GM19238 (cell line): ENCODE results near the gene PSMD4.
"Not testable (repeated sequence)": the region's sequence is repeated elsewhere in the genome, so short reads cannot be mapped to it uniquely, and the experiment has no call there.

Experiments
- DNase-seq: peaks from one replicate; pipeline ENCODE4 v3.0.0; 2011; ENCODE audit warnings: low spot score; ENCODE audit not compliant: insufficient read length

The PSMD4 gene

DNA sequence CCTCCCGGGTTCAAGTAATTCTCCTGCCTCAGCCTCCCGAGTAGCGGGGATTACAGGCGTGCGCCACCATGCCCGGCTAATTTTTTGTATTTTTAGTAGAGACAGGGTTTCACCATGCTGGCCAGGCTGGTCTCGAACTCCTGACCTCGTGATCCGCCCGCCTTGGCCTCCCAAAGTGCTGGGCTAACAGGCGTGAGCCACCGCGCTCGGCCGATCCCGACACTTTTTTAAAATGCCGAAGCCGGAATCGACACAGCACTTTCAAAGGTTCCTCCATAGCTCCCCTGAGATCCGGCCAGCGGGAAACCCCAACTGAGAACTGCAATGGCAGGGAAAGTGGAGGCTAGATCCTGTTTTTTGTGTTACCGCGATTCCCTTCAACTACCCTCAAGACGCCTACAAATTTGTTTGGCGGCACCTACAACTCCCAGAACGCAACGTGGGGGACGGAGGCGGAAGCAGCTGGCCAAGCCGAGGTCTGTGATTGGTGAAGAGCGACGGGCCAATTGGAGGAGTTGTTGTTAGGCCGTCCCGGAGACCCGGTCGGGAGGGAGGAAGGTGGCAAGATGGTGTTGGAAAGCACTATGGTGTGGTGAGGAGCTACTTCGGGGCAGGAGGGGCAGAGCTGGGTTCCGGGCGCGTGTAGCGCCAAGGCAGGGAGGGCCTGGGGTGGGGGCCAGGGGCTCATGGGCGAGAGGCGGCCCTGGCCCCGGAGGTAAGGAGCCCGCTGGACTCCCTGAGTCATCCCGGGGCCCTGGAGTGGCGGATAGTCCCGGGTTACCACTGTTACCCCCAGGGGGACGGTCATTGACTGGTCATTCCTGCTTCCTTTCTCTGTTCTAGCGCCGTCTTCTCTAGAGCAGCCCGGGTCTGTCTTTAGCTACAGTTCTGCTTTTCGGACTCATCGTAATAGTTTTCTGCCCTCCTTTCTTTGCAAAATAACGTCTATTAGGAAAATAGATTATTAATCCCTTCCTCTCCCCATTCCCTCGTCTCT, at the start of gene PSMD4:
PSMD4 (plus strand) TSS at position 518 of the 997 bp plus-strand sequence; CDS start at position 567, 49 bp downstream.
- peak; percentile 98 for DNase-seq

DNA sequence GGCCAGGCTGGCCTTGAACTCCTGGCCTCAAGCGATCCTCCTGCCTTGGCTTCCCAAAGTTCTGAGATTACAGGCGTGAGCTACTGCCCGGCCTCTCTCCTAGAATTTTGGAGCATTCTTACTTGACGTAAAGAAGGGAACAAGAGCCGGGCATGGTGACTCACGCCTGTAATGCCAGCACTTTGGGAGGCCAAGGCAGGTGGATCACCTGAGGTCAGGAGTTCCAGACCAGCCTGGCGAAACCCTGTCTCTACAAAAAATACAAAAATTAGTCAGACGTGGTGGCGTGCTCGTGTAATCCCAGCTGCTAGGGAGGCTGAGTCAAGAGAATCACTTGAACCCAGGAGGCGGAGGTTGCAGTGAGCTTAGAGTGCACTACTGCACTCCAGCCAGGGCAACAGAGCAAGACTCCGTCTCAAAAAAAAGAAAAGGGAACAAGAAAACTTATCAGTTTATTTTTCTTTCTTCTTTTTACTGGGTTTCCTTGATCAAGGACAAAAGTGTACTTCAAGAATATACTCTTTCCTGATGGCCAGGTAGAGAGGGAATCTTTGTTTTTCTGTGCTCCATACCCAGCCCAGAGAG, 49.1 kb upstream of the PSMD4 start:
- DNase-seq, result not testable (repeated sequence)

DNA sequence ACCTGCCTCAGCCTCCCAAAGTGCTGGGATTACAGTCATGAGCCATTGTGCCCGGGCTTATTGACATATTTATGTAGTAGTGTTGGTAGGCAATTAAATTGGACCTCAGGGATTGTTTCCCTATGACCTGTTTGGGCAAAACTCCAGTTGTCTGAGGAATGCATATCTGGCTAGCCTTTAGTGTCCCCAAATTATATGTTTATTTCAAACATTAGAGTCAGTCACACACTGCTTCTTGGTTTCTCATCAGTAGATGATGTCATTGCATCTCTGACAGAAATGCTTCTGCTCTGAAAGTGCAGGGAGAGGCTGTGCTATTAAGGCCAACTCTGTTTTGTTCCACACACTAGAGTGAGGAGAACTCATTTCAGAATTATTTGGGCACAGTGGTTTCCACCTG, 43.7 kb upstream of the PSMD4 start:
- DNase-seq, result no peak

DNA sequence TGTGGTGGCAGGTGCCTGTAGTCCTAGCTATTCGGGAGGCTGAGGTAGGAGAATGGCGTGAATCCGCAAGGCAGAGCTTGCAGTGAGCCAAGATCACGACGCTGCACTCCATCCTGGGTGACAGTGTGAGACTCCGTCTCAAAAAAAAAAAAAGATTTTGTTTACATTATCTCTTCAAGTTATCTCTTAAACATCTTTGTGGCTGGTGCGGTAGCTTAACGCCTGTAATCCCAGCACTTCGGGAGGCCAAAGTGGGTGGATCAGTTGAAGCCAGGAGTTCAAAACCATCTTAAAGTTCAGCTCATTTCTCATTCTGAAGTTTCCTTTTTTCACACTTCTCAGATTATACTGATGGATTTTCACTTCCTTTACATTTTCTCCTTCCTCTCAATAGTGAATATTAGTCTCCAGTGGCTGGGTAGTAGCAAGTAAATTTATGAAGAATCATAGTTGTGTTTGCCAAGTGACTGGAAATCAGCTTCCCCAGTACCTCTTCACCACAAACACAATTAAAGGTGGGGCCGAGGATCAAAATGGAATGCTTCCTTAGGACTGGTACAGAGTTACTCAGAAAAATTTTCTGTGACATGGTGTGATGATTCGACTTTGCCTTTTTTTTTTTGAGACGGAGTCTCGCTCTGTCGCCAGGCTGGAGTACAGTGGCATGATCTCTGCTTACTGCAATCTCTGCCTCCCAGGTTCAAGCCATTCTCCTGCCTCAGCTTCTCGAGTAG, 42.4 kb upstream of the PSMD4 start:
- DNase-seq, result no peak

DNA sequence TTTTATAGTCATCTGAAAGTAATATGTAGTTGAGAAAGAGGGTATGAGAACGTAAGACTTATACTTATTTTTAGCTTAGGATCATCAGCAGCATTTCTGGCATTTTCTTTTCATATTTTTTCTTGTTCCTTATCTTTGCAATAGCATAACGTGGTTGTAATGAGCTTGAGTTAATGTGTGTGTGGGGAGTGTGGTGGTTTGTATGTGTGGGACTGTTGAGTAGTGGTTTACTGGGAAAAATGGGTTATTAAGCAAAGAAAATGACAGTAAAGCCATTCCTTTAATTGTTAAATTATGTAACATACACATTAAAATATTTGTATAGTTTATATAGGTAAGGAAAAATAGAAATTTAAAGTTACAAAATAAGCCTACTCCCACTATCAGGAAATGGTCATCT, 41.0 kb upstream of the PSMD4 start:
- DNase-seq, result no peak

DNA sequence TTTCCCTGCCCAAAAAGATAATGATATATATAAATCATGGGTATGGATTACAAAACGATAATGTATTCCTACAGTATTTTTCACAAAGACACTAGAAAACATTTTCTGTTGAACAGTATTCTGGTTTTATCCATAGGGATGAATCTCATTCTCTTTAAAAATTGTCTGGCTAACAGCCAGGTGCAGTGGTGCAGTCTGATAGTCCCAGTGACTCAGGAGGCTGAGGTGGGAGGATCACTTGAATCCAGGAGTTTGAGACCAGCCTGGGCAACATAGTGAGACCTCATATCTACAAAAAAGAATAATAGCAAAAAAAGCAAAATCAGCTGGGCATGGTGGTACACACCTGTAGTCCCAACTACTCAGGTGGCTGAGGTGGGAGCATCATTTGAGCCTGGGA, 32.9 kb upstream of the PSMD4 start:
- DNase-seq, result no peak

DNA sequence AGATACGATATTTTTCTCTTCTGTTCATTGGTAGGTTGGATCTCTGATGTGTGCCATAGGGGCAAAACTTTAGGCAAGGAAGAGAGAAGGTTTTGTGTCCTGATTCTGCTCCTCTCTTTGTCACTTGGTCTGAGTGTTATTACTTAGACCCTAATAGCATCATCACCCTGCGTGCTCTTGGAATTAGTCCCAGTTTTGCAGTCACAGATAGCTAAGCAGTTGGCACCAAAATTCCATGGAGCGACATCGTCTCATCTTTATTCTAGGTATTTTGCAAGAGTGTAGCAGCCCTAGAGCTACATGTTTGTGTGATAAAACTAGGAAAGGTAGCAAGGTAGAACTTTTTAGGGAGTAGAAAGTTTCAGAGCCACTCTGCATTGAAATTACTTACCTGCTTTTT, 32.4 kb upstream of the PSMD4 start:
- no peak for DNase-seq

DNA sequence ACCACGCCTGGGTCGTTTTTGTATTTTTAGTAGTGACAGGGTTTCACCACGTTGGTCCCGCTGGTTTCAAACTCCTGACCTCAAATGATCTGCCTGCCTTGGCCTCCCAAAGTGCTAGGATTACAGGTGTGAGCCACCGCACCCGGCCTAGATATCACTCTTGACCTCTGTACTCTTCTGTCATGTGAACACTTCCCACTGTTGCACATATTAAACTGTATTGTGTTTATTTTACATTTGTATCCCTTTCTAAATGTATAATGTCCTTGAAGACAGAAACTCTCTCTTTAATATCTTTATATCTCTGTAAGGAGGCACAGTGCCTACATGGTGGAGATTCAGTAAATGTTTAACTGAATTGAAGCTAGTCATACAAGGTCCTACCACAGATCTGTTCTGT, 19.3 kb upstream of the PSMD4 start:
- no peak for DNase-seq

DNA sequence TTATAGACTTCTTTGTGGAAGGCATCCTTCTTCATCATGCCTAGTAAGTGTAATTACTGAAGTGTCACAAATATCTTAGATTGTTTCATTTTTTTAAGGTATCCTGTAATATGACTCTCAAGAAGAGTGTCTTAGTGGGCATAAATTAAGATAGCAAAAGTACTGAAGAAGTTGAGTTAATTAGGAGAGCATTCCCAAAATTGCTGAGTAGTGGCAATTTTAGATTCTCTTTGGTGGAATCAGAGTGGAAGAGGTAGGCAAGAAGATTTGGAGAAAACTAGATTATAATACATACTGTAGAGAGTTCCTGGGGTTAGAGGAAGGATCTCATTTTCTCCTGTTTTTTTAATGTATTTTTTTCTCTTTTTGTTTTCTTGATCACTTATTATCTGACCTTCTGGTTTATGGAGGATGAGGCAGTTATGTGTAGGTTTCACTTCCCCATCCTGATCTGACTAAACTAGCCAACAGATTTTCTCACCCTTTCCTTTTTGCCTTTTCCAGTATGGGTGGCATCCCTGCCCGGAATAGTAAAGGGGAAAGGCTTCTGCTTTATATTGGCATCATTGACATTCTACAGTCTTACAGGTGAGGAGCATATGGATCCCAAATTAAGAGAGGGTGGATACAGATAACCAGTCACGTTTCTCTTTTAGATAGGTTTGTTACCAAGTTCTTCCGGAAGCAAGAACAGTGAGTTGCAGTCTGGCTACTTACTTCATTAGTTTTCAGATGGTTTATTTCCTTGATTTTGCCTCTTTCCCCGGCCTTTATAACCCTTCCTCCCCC, 16.7 kb upstream of the PSMD4 start:
- DNase-seq, result peak; percentile 29

DNA sequence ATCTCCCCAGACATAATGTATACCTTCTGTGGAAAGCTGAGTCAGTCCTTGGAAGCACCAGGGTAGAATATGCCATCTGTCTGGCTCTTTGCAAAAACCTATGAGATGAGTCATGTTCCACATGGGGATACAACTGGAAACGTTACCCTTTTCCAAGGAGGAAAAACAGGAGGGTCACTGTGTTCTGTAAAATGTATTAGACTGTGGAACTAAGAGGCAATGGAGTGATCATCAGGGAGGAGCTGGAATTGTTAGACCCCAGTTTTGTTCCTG, 16.1 kb upstream of the PSMD4 start:
- DNase-seq, result no peak

DNA sequence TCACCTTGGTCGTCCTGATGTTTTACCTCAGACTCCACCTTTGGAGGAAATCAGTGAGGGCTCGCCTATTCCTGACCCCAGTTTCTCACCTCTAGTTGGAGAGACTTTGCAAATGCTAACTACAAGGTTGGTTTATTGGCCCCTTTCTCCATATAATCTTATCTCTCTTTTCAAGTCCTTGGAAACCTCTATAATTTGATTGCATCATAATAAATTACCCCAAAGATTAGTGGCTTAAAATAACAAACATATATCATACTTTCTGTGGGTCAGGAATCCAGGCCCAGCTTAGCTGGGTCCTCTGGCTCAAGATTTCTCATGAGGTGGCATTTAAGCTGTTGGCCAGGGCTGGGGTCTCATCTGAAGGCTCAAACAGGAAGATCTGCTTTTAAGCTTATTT, 12.1 kb upstream of the PSMD4 start:
- DNase-seq, result no peak

DNA sequence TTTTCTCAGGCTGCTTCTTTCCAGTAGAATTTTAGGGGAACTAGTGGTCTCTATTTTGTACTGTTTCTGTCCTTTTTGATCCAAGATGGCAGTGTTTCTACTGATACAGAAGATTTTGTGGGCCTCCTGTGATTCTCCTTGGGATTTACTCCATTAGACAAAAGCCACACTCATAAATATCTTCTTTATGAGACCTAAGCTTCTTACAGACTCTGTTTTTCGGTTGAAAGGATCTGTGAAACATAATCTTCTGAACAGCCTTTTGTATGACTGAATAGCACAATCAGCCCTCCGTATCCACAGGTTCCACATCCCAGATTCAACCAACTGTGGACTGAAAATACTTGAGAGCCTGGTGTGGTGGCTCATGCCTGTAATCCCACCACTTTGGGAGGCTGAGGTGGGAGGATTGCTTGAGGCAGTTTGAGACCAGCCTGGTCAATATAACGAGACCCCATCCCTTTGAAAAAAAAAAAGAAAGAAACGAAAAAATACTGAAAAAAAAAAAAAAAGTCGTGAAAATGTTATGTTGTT, 10.8 kb upstream of the PSMD4 start:
- DNase-seq, result no peak

DNA sequence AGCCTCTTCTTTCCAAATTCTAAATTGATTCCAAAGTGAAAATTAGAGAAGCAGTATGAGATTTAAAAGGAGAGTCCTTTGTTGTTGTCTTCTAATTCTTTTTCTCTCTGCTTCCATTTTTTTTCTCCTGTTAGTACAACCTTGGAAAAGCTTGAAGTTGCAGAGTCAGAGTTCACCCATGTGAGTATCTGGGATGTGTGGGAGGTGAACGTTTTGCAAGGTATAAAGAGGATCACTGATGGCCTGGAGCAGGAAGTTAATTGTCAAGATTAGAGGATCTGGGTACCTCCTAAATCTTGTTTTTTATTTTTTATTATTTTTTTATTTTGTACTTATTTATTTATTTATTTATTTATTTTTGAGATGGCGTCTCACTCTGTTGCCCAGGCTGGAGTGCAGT, 7.7 kb upstream of the PSMD4 start:
- DNase-seq, result no peak

DNA sequence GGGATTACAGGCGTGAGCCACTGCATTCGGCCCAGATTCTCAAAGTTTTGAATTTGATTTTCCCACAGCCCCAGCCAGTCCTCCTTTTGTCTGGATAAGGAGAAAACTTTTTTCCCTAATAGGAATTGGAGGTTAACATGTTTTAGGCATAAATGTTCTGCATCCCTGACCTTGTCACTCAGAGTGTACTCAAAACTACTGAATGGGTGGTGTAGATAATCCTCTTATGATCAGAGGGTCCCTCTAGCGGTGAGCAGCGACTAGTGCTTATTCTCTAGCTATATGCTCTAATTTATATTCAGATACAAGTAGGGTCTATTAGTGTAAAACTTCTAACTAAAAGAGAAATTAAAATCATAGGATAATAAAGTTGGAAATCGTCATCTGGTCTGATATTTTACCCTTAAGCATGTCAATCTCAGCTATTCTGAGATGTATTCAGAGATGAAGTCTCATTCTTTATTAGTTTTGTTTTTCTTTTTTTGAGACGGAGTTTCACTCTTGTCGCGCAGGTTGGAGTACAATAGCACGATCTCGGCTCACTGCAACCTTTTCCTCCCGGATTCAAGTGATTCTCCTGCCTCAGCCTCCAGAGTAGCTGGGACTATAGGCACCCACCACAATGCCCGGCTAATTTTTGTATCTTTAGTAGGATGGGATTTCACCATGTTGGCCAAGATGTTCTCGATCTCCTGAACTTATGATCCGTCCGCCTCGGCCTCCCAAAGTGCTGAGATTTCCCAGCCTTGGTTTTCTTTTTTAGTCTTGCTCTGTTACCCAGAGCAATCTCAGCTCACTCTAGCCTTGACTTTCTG, 2.7 kb upstream of the PSMD4 start:
- DNase-seq, result peak; percentile 52

DNA sequence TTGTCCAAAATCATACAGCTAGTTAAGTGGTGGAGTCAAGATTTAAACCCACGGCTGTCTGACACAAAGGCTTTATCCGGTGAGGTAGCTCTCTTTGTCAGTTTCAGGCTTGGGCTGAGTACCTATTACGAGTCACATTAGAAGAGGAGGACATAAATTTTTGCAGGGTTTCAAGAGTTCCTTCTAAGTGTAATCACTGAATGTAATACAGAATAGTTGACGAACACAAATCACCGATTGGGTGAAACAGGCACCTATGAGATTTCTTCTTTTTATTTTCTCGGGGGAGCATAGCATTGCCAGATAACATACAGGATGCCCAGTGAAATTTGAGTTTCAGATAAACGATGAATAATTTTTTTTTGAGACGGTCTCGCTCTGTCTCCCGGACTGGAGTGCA, 847 bp downstream of the PSMD4 start:
- DNase-seq, result no peak

DNA sequence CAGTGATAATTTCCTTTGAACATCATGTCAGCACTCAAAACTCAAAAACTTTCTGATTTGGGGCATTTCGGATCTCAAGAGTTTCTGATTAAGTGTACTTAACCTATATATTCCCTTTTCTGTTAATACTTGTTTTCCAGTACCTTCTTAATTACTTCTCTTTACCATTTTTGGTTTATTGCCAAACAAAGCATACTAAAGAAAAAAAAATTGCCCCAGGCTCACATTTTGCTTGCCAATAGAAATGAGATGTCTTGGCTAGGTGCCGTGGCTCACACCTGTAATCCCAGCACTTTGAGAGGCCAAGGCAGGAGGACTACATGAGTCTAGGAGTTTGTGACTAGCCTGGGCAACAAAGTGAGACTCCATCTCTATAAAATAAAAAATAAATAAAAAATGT, 4.8 kb downstream of the PSMD4 start:
- DNase-seq, result no peak

DNA sequence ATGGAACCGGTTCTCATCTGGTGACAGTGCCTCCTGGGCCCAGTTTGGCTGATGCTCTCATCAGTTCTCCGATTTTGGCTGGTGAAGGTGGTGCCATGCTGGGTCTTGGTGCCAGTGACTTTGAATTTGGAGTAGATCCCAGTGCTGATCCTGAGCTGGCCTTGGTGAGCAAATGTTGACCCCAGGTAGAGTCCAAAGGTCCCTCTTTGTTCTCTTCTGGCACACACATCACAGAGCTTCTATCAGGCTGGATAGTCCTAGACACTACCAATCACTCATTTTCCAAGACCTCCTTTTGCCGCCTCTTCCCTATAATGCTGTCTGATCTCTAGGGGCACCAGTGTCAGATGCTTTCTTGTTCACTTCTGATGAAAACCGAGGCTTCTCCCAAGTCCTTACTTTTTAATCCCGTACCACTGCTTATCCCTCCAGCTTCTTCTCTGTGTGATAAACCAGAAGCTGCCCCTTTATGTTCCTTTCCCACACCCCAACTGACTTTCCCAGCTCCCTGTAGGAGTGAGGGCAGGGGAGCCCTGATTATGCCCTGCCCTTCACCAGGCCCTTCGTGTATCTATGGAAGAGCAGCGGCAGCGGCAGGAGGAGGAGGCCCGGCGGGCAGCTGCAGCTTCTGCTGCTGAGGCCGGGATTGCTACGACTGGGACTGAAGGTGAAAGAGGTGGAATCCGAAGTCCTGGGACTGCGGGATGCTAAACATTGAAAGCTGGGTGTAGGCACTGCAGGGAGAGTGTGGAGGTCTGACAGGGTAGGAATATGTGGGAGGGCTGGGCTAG, 11.1 kb downstream of the PSMD4 start:
- no peak for DNase-seq

DNA sequence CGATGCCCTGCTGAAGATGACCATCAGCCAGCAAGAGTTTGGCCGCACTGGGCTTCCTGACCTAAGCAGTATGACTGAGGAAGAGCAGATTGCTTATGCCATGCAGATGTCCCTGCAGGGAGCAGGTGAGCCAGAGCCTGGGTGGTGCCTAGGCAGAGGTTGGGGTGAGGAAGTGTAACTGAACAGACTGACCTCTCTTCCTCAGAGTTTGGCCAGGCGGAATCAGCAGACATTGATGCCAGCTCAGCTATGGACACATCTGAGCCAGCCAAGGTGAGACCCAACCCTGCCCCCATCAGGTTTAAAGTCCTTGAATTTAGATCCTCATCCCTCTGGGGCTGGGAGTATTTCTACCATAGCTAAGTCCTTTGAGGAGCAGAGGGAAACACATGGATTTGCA, 11.8 kb downstream of the PSMD4 start:
- no peak for DNase-seq

DNA sequence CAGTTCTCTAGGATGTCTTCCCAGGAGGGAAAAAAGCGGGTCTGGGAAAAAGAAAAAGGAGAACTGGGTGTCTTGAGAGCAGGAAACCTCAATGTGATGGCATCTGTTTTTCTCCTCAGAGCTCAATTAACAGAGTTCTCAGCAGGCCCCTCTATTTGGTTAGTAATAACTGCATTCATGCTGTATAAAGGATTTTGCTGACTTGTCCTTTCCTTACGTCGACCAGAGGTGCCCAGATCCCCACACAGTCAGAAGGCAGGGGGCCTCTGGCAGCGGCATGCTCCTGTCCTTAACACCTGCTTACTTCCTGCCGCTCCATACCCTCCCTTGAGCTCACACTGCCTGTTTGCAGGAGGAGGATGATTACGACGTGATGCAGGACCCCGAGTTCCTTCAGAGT, 12.3 kb downstream of the PSMD4 start:
- no peak for DNase-seq

DNA sequence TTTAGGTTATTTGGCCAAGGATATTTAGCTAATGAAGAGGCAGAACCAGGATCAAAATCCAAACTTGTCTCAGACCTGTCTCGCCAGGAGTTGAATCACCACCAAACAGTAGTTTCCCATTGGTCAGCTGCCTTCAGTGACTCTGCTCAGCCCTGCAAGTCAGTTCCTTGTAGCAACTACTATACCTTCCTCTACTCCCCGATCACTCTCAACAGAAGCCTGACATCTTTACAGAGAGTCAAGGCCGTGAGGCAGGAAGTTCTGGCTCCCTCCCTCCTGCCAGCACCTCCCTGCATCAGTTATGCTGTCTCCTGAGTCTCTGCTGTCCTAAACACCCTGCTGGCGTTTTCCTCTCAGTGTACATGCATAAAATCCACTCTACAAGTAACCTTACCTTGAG, 13.2 kb downstream of the PSMD4 start:
- no peak for DNase-seq
